Neural cell (in vitro differentiated cells): ENCODE data around the gene MYO1D. TPM values are rescaled to one million over a fixed set of nuclear protein-coding genes. Genes with fewer than 3 reads are reported as not detected.

ENCODE experiments used
- H2AFZ ChIP-seq: fragments of 200-600, 300-800 bp; sonication (generic), shearing (Covaris generic); 2 replicates; pipeline ENCODE4 v1.6.0; 2014; ENCODE audit warnings: low read depth, mild to moderate bottlenecking, antibody characterized with exemption, low read length, moderate library complexity
- H3F3A ChIP-seq: fragments of 200-600 bp; shearing (Covaris generic); 2 replicates; pipeline ENCODE4 v1.6.1; 2016; ENCODE audit warnings: mild to moderate bottlenecking, moderate library complexity, mixed read lengths, antibody characterized with exemption, low read length; ENCODE audit not compliant: insufficient read depth, poor library complexity, severe bottlenecking
- H3K27ac ChIP-seq: fragments of 200-600, 300-800 bp; sonication (generic), shearing (Covaris generic); 2 replicates; pipeline ENCODE4 v1.5.1; 2014; ENCODE audit warnings: mild to moderate bottlenecking, low read length, moderate library complexity
- H3K27me3 ChIP-seq: fragments of 300-800, 200-600 bp; sonication (generic), shearing (Covaris generic); 2 replicates; pipeline ENCODE4 v1.6.0; 2014; ENCODE audit warnings: mild to moderate bottlenecking, low read depth, low read length, moderate library complexity; ENCODE audit not compliant: insufficient read depth
- H3K36me3 ChIP-seq: fragments of 300-800, 200-600 bp; sonication (generic), shearing (Covaris generic); 2 replicates; pipeline ENCODE4 v1.5.1; 2014; ENCODE audit warnings: mild to moderate bottlenecking, antibody characterized with exemption, low read length, moderate library complexity; ENCODE audit not compliant: insufficient read depth
- H3K4me2 ChIP-seq: fragments of 300-800, 200-600 bp; sonication (generic), shearing (Covaris generic); 2 replicates; pipeline ENCODE4 v1.6.0; 2014; ENCODE audit warnings: mild to moderate bottlenecking, low read length
- H3K4me3 ChIP-seq: fragments of 300-800, 200-600 bp; sonication (generic), shearing (Covaris generic); 2 replicates; pipeline ENCODE4 v1.5.1; 2014; ENCODE audit warnings: mild to moderate bottlenecking, low read length, moderate library complexity
- H3K79me2 ChIP-seq: fragments of 200-600 bp; shearing (Covaris generic); replicated peaks from 2 replicates; pipeline ENCODE4 v1.6.0; 2014; ENCODE audit warnings: mild to moderate bottlenecking, low read length, moderate library complexity; ENCODE audit not compliant: insufficient read depth
- H3K9ac ChIP-seq: fragments of 300-800, 200-600 bp; sonication (generic), shearing (Covaris generic); 2 replicates; pipeline ENCODE4 v1.6.1; 2016; ENCODE audit warnings: mild to moderate bottlenecking, low read length, mixed read lengths
- H3K9me2 ChIP-seq: fragments of 200-600 bp; shearing (Covaris generic); 2 replicates; pipeline ENCODE4 v1.6.1; 2016; ENCODE audit warnings: mild to moderate bottlenecking, low read length, mixed read lengths; ENCODE audit not compliant: insufficient read depth
- H3K9me3 ChIP-seq: fragments of 200-600, 300-800 bp; sonication (generic), shearing (Covaris generic); 2 replicates; pipeline ENCODE4 v1.6.1; 2016; ENCODE audit warnings: mild to moderate bottlenecking, mixed run types, low read length, moderate library complexity, mixed read lengths
- H4K20me1 ChIP-seq: fragments of 200-600 bp; shearing (Covaris generic); 2 replicates; pipeline ENCODE4 v1.6.1; 2016; ENCODE audit warnings: mild to moderate bottlenecking, mixed run types; ENCODE audit not compliant: insufficient read depth
- CTCF ChIP-seq: fragments of 450-650 bp; IDR thresholded peaks from 2 replicates; pipeline ENCODE4 v1.5.1; 2014; ENCODE audit warnings: antibody characterized with exemption, mild to moderate bottlenecking, moderate library complexity; ENCODE audit not compliant: poor library complexity, severe bottlenecking
- EP300 ChIP-seq: fragments of 450-650 bp; conservative IDR thresholded peaks from 2 replicates; pipeline ENCODE4 v1.6.1; 2014; ENCODE audit warnings: antibody characterized with exemption, mild to moderate bottlenecking, moderate library complexity; ENCODE audit not compliant: poor library complexity, severe bottlenecking
- EZH2 ChIP-seq: fragments of 200-600, 300-800 bp; shearing (Covaris generic), sonication (generic); IDR thresholded peaks from 2 replicates; pipeline ENCODE4 v1.6.1; 2014; ENCODE audit warnings: antibody characterized with exemption, low read length, borderline replicate concordance, mild to moderate bottlenecking; ENCODE audit not compliant: insufficient read depth, poor library complexity, severe bottlenecking
- MXI1 ChIP-seq: fragments of 450-650 bp; conservative IDR thresholded peaks from 2 replicates; pipeline ENCODE4 v1.6.1; 2014; ENCODE audit warnings: antibody characterized with exemption, mild to moderate bottlenecking; ENCODE audit not compliant: poor library complexity, severe bottlenecking
- POLR2AphosphoS5 ChIP-seq: IDR thresholded peaks from 2 replicates; pipeline ENCODE4 v1.6.1; 2012
- RAD21 ChIP-seq: fragments of 450-650 bp; conservative IDR thresholded peaks from 2 replicates; pipeline ENCODE4 v1.6.1; 2014; ENCODE audit warnings: antibody characterized with exemption, mild to moderate bottlenecking, moderate library complexity
- REST ChIP-seq: IDR thresholded peaks from 2 replicates; pipeline ENCODE4 v1.6.1; 2012; ENCODE audit warnings: borderline replicate concordance
- SMC3 ChIP-seq: fragments of 450-650 bp; conservative IDR thresholded peaks from 2 replicates; pipeline ENCODE4 v1.6.1; 2014; ENCODE audit warnings: antibody characterized with exemption, mild to moderate bottlenecking, moderate library complexity; ENCODE audit not compliant: poor library complexity
- TAF1 ChIP-seq: IDR thresholded peaks from 2 replicates; pipeline ENCODE4 v1.6.1; 2012; ENCODE audit warnings: low read depth
- polyA plus RNA-seq: library from polyadenylated mRNA; depleted of rRNA; stranded (reverse); fragments of >200 nt; gene quantifications from 2 replicates; pipeline ENCODE4 v1.2.3, GENCODE V29; 2014

MYO1D gene
- polyA plus RNA-seq, 1 donor from 2014 or later = 10.7 TPM

- peak; percentile 80 for TF ChIP-seq REST
- no peak for TF ChIP-seq TAF1
- TF ChIP-seq MXI1 = peak; percentile 51
- peak; percentile 60 for TF ChIP-seq POLR2AphosphoS5
- TF ChIP-seq EP300 = peak; percentile 88
- TF ChIP-seq SMC3 = no peak
- TF ChIP-seq RAD21 = peak; percentile 24
- TF ChIP-seq CTCF = peak; percentile 45
- no peak for TF ChIP-seq EZH2
- Histone ChIP-seq H3K9me3 (no peaks in the 10 kb centered on the region), H2AFZ (peak overlapping the region; percentile 5), H3K27me3 (no peaks in the 10 kb centered on the region), H3K9ac (peak overlapping the region; percentile 56), H3K4me3 (peak overlapping the region; percentile 46), H3K4me2 (peak overlapping the region; percentile 25), H3K36me3 (no peaks in the 10 kb centered on the region), H3K9me2 (no peaks in the 10 kb centered on the region), H4K20me1 (no peaks in the 10 kb centered on the region), H3F3A (peaks cover 3% of the 10 kb centered on the region), H3K27ac (peak overlapping the region; percentile 95), H3K79me2 (no peaks in the 10 kb centered on the region)
Measured at GRCh38 chr17:32693194-32693897, 183.6 kb downstream of the MYO1D start.

- Histone ChIP-seq H3K36me3 (no peaks in the 10 kb centered on the region), H3K9ac (peak overlapping the region; percentile 56), H3K27me3 (no peaks in the 10 kb centered on the region), H3K4me3 (peak overlapping the region; percentile 46), H4K20me1 (no peaks in the 10 kb centered on the region), H3K9me2 (no peaks in the 10 kb centered on the region), H3K4me2 (peak overlapping the region; percentile 3), H3K9me3 (no peaks in the 10 kb centered on the region), H3F3A (peaks cover 3% of the 10 kb centered on the region), H2AFZ (no peak overlapping the region), H3K79me2 (no peaks in the 10 kb centered on the region), H3K27ac (peak overlapping the region; percentile 95)
- TF ChIP-seq MXI1 = no peak
- no peak for TF ChIP-seq CTCF
- TF ChIP-seq POLR2AphosphoS5 = no peak
Measured at GRCh38 chr17:32692179-32692578, 184.7 kb downstream of the MYO1D start.
